GM19043 (cell line): ENCODE results near the gene CAMK1D.

ENCODE experiments used
- ATAC-seq: cut with Tn5 transposase; IDR thresholded peaks from one replicate; pipeline ENCODE4 v1.9.1; 2021; ENCODE audit warnings: low read depth; ENCODE audit not compliant: unreplicated experiment

The CAMK1D gene

DNA sequence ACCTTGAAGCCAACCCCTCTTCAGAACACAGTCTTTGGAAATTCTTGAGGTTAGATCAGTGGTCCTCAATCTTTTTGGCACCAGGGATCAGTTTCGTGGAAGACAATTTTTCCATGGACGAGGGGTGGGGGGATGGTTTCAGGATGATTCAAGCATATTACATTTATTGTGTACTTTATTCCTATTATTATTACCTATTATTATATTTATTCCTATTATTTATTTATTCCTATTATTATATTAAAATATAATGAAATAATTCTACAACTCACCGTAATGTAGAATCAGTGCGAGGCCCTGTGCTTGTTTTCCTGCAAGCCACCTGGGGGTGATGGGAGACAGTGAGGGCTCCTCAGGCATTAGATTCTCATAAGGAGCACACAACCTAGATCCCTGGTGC lies 17.9 kb downstream of the CAMK1D start:
- no peak for ATAC-seq

- ATAC-seq, result no peak
These were observed 20.6 kb downstream of the CAMK1D start for GRCh38 chr10:12369982-12370381.

DNA sequence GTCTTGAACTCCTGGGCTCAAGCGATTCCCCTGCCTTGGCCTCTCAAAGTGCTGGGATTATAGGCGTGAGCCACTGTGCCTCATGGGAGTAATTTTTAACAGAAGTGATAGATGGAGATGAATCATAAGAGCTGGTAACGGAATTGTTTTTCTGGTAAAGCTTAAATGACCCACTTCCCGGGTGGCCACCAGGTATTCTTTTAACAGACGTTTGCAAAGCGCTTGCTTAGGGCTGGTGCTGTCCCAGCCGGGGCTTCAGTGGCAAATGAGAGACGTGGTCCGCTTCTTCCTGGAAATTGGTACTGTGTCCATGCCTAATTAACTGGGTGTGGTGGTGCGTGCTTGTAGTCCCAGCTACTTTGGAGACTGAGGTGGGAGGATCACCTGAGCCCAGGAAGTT lies 23.5 kb downstream of the CAMK1D start:
- no peak for ATAC-seq

GRCh38 chr10:12375076-12375504 lies 25.7 kb downstream of the CAMK1D start:
- ATAC-seq, result no peak

DNA sequence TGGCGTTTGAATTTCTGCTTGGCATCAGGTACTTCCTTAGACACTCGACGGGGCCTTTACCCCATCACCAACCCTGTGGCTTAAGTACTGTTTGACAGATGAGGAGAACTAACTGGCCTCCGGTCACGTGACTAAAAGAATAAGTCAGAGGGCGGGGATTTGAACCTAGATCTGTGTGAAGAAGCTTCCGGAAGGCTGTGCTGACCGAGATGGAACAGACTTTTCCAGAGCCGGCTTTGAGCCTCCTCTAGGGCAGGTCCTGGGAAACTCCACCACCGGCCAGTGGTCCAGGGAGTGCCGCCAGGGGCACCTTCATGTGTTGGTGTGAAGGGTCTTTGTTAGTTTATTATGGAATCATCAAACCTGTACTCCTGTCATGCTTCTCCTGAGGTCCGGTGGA lies 26.9 kb downstream of the CAMK1D start:
- ATAC-seq, result no peak

DNA sequence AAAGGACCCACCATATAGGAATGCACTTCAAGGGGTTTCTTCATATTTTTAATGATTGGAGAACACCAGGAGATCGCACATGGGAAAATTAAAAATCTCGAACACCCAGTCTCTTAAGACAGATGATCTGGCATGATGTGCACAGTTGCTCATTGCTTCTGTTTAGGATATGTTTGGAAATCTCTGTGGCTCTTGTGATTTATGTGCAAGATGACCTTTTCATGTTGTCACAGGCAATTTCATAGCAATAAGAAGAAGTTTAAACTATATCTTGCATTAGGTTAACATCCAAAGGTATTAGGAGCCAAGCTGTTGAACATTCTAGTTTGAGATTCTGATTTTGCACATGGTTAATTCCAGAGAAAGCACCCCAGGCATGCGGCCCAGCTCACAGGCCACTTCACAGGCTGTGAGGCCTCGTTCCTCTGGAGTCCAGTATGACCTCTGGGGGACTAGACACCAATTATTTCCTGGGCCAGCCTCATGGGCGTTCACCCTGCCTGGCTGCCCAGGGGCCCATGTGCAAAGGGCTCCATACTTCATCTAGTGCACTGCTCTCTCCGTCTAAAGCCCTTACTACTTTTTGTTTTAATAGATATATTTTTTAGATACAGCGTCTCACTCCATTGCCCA lies 28.4 kb downstream of the CAMK1D start:
- ATAC-seq, result no peak

- no peak for ATAC-seq
These were observed 31.7 kb downstream of the CAMK1D start for GRCh38 chr10:12380999-12381398.

DNA sequence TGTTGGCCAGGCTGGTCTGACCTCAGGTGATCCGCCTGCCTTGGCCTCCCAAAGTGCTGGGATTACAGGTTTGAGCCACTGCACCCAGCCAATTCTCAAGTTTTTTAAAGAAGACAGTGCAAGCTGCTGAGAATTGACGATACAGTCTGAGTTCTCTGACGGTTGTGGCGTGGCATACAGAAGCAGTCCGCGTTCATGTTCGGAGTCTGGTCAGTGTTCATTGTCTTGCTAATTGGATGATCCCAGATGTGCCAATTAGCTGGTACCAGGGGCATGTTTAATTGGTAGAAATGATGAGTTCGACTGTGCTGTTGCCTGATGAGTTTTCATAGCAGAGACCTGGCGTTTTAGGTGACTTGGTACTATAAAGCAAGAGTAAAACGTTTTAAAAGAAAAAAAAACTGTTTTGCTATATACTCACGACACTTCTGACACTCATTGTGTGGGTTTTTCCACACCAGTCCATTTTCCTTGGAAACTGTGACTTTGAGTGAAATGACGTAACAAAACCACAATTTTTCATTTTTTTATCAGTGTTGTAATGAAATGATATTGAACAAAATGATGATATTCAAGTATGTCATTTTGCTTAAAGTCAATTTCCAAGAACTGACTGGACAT lies 32.3 kb downstream of the CAMK1D start:
- ATAC-seq, result no peak

DNA sequence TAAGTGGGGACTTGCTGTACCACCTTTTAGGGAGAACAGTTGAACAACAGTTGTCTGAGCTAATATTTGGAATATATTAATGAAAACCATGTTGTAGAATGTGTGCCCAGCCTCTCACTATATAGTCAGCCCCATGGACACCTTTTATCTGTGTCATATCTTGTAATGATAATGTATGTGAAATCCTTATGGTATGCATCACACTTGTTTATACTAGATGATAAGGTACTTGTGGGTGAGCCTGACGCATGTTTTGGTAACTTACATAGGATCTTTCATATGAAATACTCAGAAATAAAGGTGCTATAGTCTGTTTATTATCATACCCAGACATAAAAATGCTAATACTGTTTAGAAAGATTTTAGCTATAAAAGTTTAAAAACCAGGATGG lies 32.8 kb downstream of the CAMK1D start:
- ATAC-seq, result no peak

DNA sequence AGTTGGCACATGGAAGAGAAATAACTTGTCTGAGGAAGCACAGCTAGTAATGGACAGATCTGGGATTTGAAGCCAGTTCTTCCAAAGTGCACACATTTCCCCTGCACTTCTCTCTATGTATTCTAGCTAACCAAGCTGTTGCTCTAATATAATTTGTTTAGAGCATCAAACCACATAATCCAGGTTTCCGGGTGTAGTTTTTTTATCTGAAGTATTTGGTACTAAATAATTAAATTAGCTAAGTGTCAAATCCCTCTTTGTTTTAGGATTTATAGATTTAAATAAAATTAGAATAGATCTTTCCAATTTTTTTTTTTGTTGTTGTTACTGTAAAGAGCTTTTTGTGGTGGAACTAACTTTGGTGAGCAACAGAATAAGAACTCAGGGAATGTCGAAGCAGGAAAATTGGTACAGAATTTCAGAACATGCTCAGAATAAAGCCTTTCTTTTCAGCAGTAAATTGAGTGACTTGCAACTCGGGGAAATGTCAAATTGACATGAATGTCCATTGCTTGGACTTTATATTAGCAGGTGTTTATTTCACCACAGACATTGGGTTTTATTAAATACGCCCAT lies 33.7 kb downstream of the CAMK1D start:
- no peak for ATAC-seq

DNA sequence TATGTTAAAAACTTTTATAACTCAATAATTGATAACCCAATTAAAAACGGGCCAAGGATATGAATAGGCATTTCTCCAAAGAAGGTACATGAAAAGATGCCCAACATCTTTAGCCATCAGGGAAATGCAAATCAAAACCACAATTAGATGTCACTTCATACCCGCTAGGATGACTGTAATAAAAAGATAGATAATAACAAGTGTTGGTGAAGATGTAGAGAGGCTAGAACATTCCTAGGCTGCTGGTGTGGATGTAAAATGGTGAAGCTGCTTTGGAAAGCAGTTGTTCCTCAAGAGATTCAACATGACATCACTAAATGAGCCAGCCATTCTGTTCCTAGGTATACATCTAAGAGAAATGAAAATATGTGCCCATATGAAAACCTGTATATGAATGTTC lies 35.6 kb downstream of the CAMK1D start:
- no peak for ATAC-seq

DNA sequence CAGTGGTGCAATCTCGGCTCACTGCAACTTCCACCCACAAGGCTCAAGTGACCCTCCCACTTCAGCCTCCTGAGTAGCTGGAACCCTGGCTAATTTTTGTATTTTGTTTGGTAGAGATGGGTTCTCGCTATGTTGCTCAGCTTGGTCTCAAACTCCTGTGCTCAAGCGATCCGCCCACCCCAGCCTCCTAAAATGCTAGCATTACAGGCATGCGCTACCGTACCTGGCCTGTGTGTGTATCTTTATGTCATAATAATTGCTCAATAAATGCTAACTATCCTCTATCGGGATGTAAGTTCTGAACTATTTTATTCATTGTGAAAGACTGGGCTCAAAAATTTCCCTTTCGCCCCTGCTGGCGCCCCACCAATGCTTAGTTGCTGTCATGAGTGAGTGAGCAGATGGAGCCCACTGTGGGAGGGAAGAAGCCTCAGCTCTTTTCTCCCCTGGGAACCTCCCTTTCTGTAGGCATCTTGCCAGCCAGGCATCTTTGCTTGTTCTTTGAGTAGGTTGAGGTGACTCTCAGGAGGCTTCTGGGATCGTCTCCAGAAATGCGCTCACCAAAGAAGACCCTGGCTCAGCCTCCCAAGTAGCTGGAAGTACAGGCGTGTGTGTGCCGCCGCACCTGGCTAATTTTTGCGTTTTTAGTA lies 38.3 kb downstream of the CAMK1D start:
- ATAC-seq, result no peak

DNA sequence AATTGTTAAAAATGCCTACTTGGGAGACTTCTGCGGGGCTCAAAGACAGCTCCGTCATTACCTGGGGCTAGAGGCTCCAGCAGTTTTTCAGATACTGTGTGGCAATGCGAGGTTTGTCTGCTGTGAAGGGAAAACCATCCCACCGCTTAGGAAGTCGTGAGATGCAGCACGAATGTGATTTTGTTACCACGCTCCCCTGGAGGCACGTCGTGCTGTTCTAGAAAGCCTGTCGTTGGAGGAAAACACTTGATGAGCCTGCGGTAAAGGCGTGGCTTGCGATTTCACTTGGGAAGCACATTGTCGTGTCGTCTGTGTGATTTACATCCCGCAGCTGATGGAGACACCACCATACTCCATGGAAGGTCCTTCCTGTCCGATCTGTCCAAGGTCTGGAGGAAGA lies 39.3 kb downstream of the CAMK1D start:
- ATAC-seq, result no peak

- no peak for ATAC-seq
These were observed 39.9 kb downstream of the CAMK1D start for GRCh38 chr10:12389154-12389734.

DNA sequence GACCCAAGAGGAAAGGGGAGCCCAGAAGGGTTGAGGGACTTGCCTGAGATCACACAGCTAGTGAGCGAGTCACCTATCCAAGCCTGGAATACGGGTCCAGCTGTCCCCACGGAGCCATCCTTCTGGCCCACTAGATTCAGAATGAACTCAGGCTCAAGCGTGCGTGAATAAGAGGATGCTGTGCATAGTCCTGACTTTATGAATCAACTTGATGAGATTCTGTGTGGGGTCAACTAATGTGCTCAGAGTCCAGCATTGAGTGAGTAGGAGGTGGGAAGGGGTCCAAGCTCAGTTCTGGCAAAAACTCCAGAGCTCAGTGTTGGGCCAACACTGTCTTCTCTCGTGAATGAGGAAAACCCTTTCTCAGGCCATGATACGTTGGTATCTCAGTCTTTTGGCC lies 41.4 kb downstream of the CAMK1D start:
- no peak for ATAC-seq

DNA sequence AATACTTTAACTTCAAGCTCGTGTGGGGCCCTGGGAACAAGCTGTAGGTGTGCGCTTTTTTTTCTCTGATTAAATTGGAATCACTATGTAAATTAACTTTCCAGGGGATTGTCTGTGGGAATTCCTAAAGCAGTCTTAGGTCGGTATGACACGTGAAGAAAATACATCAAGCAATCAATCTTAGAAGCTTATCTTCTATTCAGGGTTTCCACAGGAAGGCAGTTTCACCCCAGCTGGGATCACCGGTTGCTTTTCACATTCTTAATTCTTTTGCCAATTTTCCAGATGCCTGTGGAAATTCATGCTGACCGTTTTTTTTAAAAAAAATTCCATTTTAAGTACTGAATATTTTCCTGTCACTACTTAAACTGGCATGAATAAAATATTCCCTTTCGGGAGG lies 41.9 kb downstream of the CAMK1D start:
- ATAC-seq, result no peak

- no peak for ATAC-seq
These were observed 44.5 kb downstream of the CAMK1D start for GRCh38 chr10:12393831-12394230.

- ATAC-seq, result no peak
These were observed 45.1 kb downstream of the CAMK1D start for GRCh38 chr10:12394241-12395033.

GRCh38 chr10:12396093-12396492 lies 46.7 kb downstream of the CAMK1D start:
- no peak for ATAC-seq

DNA sequence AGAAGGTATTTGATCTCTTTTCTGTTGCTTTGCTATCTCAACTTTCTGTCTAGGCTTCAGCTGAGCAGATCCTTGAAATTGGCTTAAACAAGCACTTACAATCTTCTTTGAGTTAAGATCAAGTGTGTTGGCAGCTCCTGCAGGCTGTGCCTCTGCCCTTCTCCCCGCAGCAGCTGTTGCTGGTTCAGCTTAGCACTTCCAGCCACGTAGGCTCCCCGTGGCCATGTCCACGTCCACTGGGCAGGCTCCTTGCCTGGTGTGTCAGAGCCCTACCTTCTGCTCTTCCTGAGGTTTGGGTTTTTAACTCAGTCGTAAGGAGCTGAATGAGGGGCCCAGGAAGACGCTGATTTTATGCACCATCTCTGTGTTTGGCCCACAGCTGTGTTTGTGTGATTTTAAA lies 47.2 kb downstream of the CAMK1D start:
- no peak for ATAC-seq
